GM12878 (cell line): ENCODE measurements around the gene NFATC3. TPM values are rescaled to one million over a fixed set of nuclear protein-coding genes. Genes with fewer than 3 reads are reported as not detected.

Experiments
- ATAC-seq: fragments of 200-7000 bp; cut with Tn5 transposase; 3 replicates; pipeline ENCODE4 v1.9.1; 2020; ENCODE audit warnings: mild to moderate bottlenecking, moderate library complexity
- BruUV-seq: library from RNA; stranded (reverse); fragments of 400-500 nt; replicated peaks from 2 replicates; lab custom pipeline; 2021; lab: Mats Ljungman, UMichigan
- CTCF ChIA-PET: fragments of 300-600 bp; sonication (Branson Sonifier 250); formaldehyde crosslinking; extraction: SDS; loops from one replicate; lab custom pipeline; 2021; ENCODE audit warnings: inconsistent platforms; lab: Yijun Ruan, JAX
- POLR2A ChIA-PET: fragments of 350-600 bp; formaldehyde crosslinking; extraction: SDS; loops from one replicate; lab custom pipeline; 2021; ENCODE audit warnings: inconsistent platforms; lab: Charles Lee
- RAD21 ChIA-PET: fragments of 300-600 bp; sonication (Branson Sonifier 250); formaldehyde crosslinking; loops from one replicate; lab custom pipeline; 2023; ENCODE audit warnings: antibody characterized with exemption; ENCODE audit not compliant: unreplicated experiment; lab: Charles Lee
- SMC1A ChIA-PET: fragments of 300-600 bp; sonication (Branson Sonifier 250); formaldehyde crosslinking; loops from one replicate; lab custom pipeline; 2023; ENCODE audit not compliant: unreplicated experiment, uncharacterized antibody; lab: Charles Lee
- DNase-seq: peaks from one replicate; pipeline ENCODE4 v3.0.0-alpha.2; 2011; ENCODE audit warnings: low read depth, low spot score
- FAIRE-seq: peaks from 3 replicates; lab custom pipeline; 2011; peaks lifted over from hg19 to GRCh38; lab: Jason Lieb, UNC
- H2AFZ ChIP-seq: 2 replicates; pipeline ENCODE4 v1.6.0; 2011; ENCODE audit warnings: low read depth, low read length, control low read depth; ENCODE audit not compliant: control insufficient read depth
- H3K27ac ChIP-seq: 2 replicates; pipeline ENCODE4 v1.5.1; 2011; ENCODE audit warnings: control low read depth; ENCODE audit not compliant: control insufficient read depth, insufficient read depth
- H3K27me3 ChIP-seq, 2 experiments: replicated peaks in 1 of 2; 2 replicates each; pipeline versions ENCODE4 v1.6.0 to v1.6.1; 2011; ENCODE audit warnings: low read length in 1 of 2; ENCODE audit not compliant: control insufficient read depth in 2 of 2, insufficient read depth in 2 of 2
- H3K36me3 ChIP-seq, 2 experiments: 2 replicates each; pipeline ENCODE4 v1.5.1; 2011; ENCODE audit warnings: low read length in 1 of 2; ENCODE audit not compliant: control insufficient read depth in 2 of 2, insufficient read depth in 2 of 2
- H3K4me1 ChIP-seq: 2 replicates; pipeline ENCODE4 v1.6.1; 2011; ENCODE audit warnings: mild to moderate bottlenecking, low read length, moderate library complexity, mixed read lengths; ENCODE audit not compliant: control insufficient read depth, insufficient read depth
- H3K4me2 ChIP-seq: 2 replicates; pipeline ENCODE4 v1.6.0; 2011; ENCODE audit warnings: control low read depth; ENCODE audit not compliant: control insufficient read depth, insufficient read depth
- H3K4me3 ChIP-seq: fragments of 200-600 bp; sonication (generic); 2 replicates; pipeline ENCODE4 v1.5.1; 2016
- H3K79me2 ChIP-seq: 2 replicates; pipeline ENCODE4 v1.6.0; 2011; ENCODE audit warnings: low read length; ENCODE audit not compliant: control insufficient read depth, insufficient read depth
- H3K9ac ChIP-seq: 2 replicates; pipeline ENCODE4 v1.8.0; 2011; ENCODE audit warnings: low read length, control low read depth, mixed read lengths; ENCODE audit not compliant: control insufficient read depth, insufficient read depth
- H3K9me3 ChIP-seq: replicated peaks from 3 replicates; pipeline ENCODE4 v1.5.1; 2011; ENCODE audit warnings: mild to moderate bottlenecking, low read length; ENCODE audit not compliant: control insufficient read depth, insufficient read depth
- H4K20me1 ChIP-seq: 2 replicates; pipeline ENCODE4 v1.6.0; 2011; ENCODE audit not compliant: control insufficient read depth, insufficient read depth
- CHD4 ChIP-seq: fragments of 200-600 bp; sonication (generic); IDR thresholded peaks from 2 replicates; pipeline ENCODE4 v1.6.1; 2016; ENCODE audit warnings: mild to moderate bottlenecking
- EED ChIP-seq: sonication (generic); IDR thresholded peaks from 2 replicates; pipeline ENCODE4 v1.6.1; 2016; ENCODE audit warnings: antibody characterized with exemption, low read depth
- GABPA ChIP-seq: IDR thresholded peaks from 2 replicates; pipeline ENCODE4 v1.6.1; 2014; ENCODE audit warnings: antibody characterized with exemption, low read depth, mild to moderate bottlenecking, inconsistent platforms
- HDGF ChIP-seq: fragments of 450-650 bp; IDR thresholded peaks from 2 replicates; pipeline ENCODE4 v1.6.1; 2016; ENCODE audit warnings: antibody characterized with exemption
- IKZF2 ChIP-seq, 2 experiments: fragments of 450-650 bp; IDR thresholded peaks; 2 replicates each; pipeline ENCODE4 v1.6.1; 2017; ENCODE audit warnings: mild to moderate bottlenecking in 2 of 2, moderate library complexity in 2 of 2
- MXI1 ChIP-seq: fragments of 150-350 bp; IDR thresholded peaks from 2 replicates; pipeline ENCODE4 v1.6.1; 2011; ENCODE audit warnings: low read depth, mild to moderate bottlenecking, inconsistent platforms, low read length, improper control_type of control experiment
- NFXL1 ChIP-seq: fragments of 450-650 bp; IDR thresholded peaks from 2 replicates; pipeline ENCODE4 v1.6.1; 2017; ENCODE audit warnings: antibody characterized with exemption, mild to moderate bottlenecking, borderline replicate concordance
- WGBS: methylation state at CpG from one replicate; pipeline ENCODE4 v1.1.6; 2016; ENCODE audit warnings: low lambda C conversion rate; ENCODE audit not compliant: insufficient replicate concordance, insufficient coverage; ENCODE audit errors: missing lambda C conversion rate; 5-methylcytosine and 5-hydroxymethylcytosine counted together
- in situ Hi-C: fragments of 300-500 bp; cut with MboI; formaldehyde crosslinking; loops from 9 replicates; pipeline ENCODE4 v1.14.3; 2018; ENCODE audit warnings: mixed read lengths
- intact Hi-C: fragments of 100-400 bp; cut with micrococcal nuclease; formaldehyde crosslinking; loops from one replicate; pipeline ENCODE4 v1.14.2; 2022; ENCODE audit not compliant: unreplicated experiment
- polyA plus RNA-seq, 11 experiments: library from polyadenylated mRNA; depleted of rRNA in 4 of 11; unstranded in 6 of 11; stranded (reverse) in 5 of 11; fragments of >200 nt; fragmentation: Nextera tagmentation in 4 of 11; fragmentation: Illumina TruSeq in 1 of 11; extraction: Ambion mirVana in 4 of 11; extraction: Trizol in 1 of 11; gene quantifications; 1 replicate in 1 of 11; 2 replicates in 10 of 11; pipeline versions ENCODE4 v1.2.1 to v1.2.3, GENCODE V29; 2011 to 2016; ENCODE audit warnings: inconsistent platforms in 2 of 11, missing spikeins in 2 of 11, low read depth in 1 of 11
- total RNA-seq, 4 experiments: library from RNA; depleted of rRNA in 3 of 4; stranded (reverse); fragments of >200 nt in 3 of 4; fragmentation: Illumina TruSeq in 1 of 4; extraction: Trizol in 1 of 4; gene quantifications; 2 replicates each; pipeline versions ENCODE4 v1.2.1 to v1.2.3, GENCODE V29; 2013 to 2021
- TF ChIP-seq, protein P1 (sequence below): IDR thresholded peaks from 2 replicates; pipeline ENCODE4 v1.6.1; 2011; ENCODE audit warnings: mild to moderate bottlenecking, low read depth, low read length, moderate library complexity; ENCODE audit not compliant: insufficient replicate concordance
- TF ChIP-seq, protein P2 (sequence below): fragments of 450-650 bp; IDR thresholded peaks from 2 replicates; pipeline ENCODE4 v1.6.1; 2017; ENCODE audit warnings: mild to moderate bottlenecking

The NFATC3 gene
- total and polyA plus RNA-seq, 10 of the 15 experiments (the other 5 are each of a cell fraction or from before 2014, with no cell fraction given) = 4.2 to 37.6 (median 24.9) TPM

DNA sequence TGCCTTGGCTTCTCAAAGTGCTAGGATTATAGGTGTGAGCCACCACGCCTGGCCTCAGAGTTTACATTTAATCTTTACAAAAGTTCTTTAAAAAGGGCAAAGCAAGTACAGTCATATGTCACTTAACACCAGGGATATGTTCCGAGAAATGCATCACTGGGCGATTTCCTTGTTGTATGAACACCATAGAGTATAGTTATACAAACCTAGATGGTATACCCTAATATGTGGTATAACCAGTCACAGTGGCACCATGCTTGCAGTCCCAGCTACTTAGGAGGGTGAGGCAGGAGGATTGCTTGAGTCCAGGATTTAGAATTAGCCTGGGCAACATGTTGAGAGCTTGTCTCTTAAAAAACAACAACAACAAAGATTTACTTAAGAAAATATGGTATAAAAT is 51.3 kb downstream of the NFATC3 start:
- Histone ChIP-seq H3K36me3 (no peaks in the 10 kb centered on the region; a peak in 1 of 4 replicates), H3K4me1 (peaks cover 4% of the 10 kb centered on the region), H3K79me2 (peaks cover 4% of the 10 kb centered on the region; the same call in 1 of the 2 replicates), H2AFZ (no peak overlapping the region), H3K9me3 (no peaks in the 10 kb centered on the region), H3K4me2 (no peak overlapping the region), H3K27ac (no peak overlapping the region), H4K20me1 (no peaks in the 10 kb centered on the region), H3K27me3 (no peaks in the 10 kb centered on the region), H3K4me3 (no peak overlapping the region), H3K9ac (no peak overlapping the region)
- intact Hi-C loops (no loop called here), in situ Hi-C loops (no loop called here)
- FAIRE-seq = no peak
- WGBS = 96% methylated on average over 3 of the region's 3 CpGs
- no TSS peak for BruUV-seq
- no peak for TF ChIP-seq IKZF2 (IDR thresholded peaks at IDR 0.05)
- no peak for TF ChIP-seq HDGF
- no peak for TF ChIP-seq NFXL1
- TF ChIP-seq, protein P1, sequence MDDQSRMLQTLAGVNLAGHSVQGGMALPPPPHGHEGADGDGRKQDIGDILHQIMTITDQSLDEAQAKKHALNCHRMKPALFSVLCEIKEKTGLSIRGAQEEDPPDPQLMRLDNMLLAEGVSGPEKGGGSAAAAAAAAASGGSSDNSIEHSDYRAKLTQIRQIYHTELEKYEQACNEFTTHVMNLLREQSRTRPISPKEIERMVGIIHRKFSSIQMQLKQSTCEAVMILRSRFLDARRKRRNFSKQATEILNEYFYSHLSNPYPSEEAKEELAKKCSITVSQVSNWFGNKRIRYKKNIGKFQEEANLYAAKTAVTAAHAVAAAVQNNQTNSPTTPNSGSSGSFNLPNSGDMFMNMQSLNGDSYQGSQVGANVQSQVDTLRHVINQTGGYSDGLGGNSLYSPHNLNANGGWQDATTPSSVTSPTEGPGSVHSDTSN = no peak
- ChIA-PET CTCF (interaction anchor here (0.9 to 1.2 kb wide), 2 partner anchors 43 to 52 kb away, joined by 3 read pairs; no protein-coding TSS in a partner anchor), SMC1A (interaction anchor here (1.2 kb wide), 1 partner anchor 8 kb away, joined by 3 read pairs; no protein-coding TSS in a partner anchor), POLR2A (interaction anchor here (0.6 kb wide), 1 partner anchor 556 kb away, joined by 6 read pairs; no protein-coding TSS in a partner anchor), RAD21 (interaction anchor here (1.6 kb wide), 1 partner anchor 43 kb away, joined by 4 read pairs; no protein-coding TSS in a partner anchor)
- no peak for ATAC-seq
- DNase-seq = no peak

DNA sequence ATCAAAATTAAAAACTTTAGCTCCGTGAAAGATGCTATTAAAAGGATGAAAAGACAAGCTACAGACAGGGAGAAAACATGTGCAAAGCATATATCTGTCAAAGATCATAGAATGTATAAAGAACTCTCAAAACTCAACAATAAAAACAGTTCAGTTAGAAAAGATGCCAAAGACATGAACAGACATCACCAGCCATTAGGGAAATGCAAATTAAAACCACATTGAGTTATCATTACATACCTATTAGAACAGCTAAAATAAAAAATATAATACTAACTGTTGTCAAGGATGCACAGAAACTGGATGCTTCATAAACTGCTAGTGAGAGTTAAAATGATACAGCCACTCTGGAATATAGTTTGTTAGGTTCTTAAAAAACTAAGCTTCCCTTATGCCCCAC is 58.8 kb downstream of the NFATC3 start:
- Histone ChIP-seq H3K27me3 (no peaks in the 10 kb centered on the region), H3K9me3 (no peaks in the 10 kb centered on the region), H3K4me1 (no peaks in the 10 kb centered on the region), H2AFZ (no peak overlapping the region), H4K20me1 (no peaks in the 10 kb centered on the region), H3K27ac (no peak overlapping the region), H3K36me3 (peaks cover 0 to 3% of the 10 kb centered on the region in 2 experiments; a peak in 2 of 4 replicates), H3K4me3 (no peak overlapping the region), H3K9ac (no peak overlapping the region), H3K4me2 (no peak overlapping the region), H3K79me2 (no peaks in the 10 kb centered on the region)
- no peak for FAIRE-seq
- ChIA-PET SMC1A (interaction anchor here (0.6 to 1.7 kb wide), 5 partner anchors 23 to 84 kb away, joined by 3 to 4 read pairs (median 4); no protein-coding TSS in a partner anchor), RAD21 (interaction anchor here (0.6 to 0.9 kb wide), 2 partner anchors 59 to 84 kb away, joined by 3 to 4 read pairs; partner anchors contain the start of gene NFATC3), CTCF (interaction anchor here (1.2 to 1.3 kb wide), 2 partner anchors 23 to 86 kb away, joined by 3 to 4 read pairs; no protein-coding TSS in a partner anchor), POLR2A (interaction anchor here (1.3 kb wide), 1 partner anchor 13 kb away, joined by 3 read pairs; no protein-coding TSS in a partner anchor)
- TF ChIP-seq GABPA (no peak), MXI1 (no peak), EED (no peak), CHD4 (no peak)
- TF ChIP-seq, protein P2, sequence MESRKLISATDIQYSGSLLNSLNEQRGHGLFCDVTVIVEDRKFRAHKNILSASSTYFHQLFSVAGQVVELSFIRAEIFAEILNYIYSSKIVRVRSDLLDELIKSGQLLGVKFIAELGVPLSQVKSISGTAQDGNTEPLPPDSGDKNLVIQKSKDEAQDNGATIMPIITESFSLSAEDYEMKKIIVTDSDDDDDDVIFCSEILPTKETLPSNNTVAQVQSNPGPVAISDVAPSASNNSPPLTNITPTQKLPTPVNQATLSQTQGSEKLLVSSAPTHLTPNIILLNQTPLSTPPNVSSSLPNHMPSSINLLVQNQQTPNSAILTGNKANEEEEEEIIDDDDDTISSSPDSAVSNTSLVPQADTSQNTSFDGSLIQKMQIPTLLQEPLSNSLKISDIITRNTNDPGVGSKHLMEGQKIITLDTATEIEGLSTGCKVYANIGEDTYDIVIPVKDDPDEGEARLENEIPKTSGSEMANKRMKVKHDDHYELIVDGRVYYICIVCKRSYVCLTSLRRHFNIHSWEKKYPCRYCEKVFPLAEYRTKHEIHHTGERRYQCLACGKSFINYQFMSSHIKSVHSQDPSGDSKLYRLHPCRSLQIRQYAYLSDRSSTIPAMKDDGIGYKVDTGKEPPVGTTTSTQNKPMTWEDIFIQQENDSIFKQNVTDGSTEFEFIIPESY = no peak
- intact Hi-C loops = no loop called here
- in situ Hi-C loops = no loop called here
- DNase-seq = no peak
- no peak for ATAC-seq
- no TSS peak for BruUV-seq
- WGBS = 89% methylated on average over 1 of the region's 1 CpG
